Stimulated activated CD8-positive, alpha-beta memory T cell treated with anti-CD3 and anti-CD28 coated beads, Interleukin-2, amount 100 ng/mL, for 1 hour (primary cell): ENCODE measurements around the gene KRT86.
"Not testable (repeated sequence)": the region's sequence is repeated elsewhere in the genome, so short reads cannot be mapped to it uniquely, and the experiment has no call there.

Experiments used
- DNase-seq, 2 donors: peaks; one replicate each; pipeline ENCODE4 v3.0.0-alpha.2; 2020; ENCODE audit warnings: low read depth in 2 of 2

KRT86 gene

GRCh38 chr12:52238916-52239646 lies 35.4 kb upstream of the KRT86 start:
- DNase-seq, result no peak

GRCh38 chr12:52239767-52240166 lies 34.7 kb upstream of the KRT86 start:
- no peak for DNase-seq

- not testable (repeated sequence) for DNase-seq
Measured at GRCh38 chr12:52240247-52240646, 34.2 kb upstream of the KRT86 start.

- no peak for DNase-seq
Measured at GRCh38 chr12:52241205-52241842, 33.1 kb upstream of the KRT86 start.

GRCh38 chr12:52242442-52243258 lies 31.8 kb upstream of the KRT86 start:
- DNase-seq, result no peak

GRCh38 chr12:52243259-52243855 lies 31.1 kb upstream of the KRT86 start:
- no peak for DNase-seq

- peak in 1 of 2 donors; percentile 33 for DNase-seq
Measured at GRCh38 chr12:52243856-52244614, 30.4 kb upstream of the KRT86 start.

GRCh38 chr12:52244615-52244994 lies 29.8 kb upstream of the KRT86 start:
- no peak for DNase-seq

- no peak for DNase-seq
Measured at GRCh38 chr12:52245259-52245961, 29.0 kb upstream of the KRT86 start.

- no peak for DNase-seq
Measured at GRCh38 chr12:52245962-52246569, 28.4 kb upstream of the KRT86 start.

GRCh38 chr12:52246720-52247621 lies 27.5 kb upstream of the KRT86 start:
- DNase-seq, result no peak

GRCh38 chr12:52247622-52248540 lies 26.6 kb upstream of the KRT86 start:
- DNase-seq, result no peak

- no peak for DNase-seq
Measured at GRCh38 chr12:52248541-52249461, 25.6 kb upstream of the KRT86 start.

- DNase-seq, result no peak
Measured at GRCh38 chr12:52249511-52250047, 24.9 kb upstream of the KRT86 start.

GRCh38 chr12:52250048-52250990 lies 24.1 kb upstream of the KRT86 start:
- no peak for DNase-seq
